PC-3 (cell line): ENCODE results near the gene CA6. TPM values are rescaled to one million over a fixed set of nuclear protein-coding genes. Genes with fewer than 3 reads are reported as not detected.
"Not testable (repeated sequence)": the region's sequence is repeated elsewhere in the genome, so short reads cannot be mapped to it uniquely, and the experiment has no call there.

Experiments used
- ATAC-seq: fragments of 200-7000 bp; cut with Tn5 transposase; 2 replicates; pipeline ENCODE4 v1.9.1; 2020; ENCODE audit warnings: mild to moderate bottlenecking, moderate library complexity
- BruUV-seq: library from RNA; stranded (reverse); fragments of 400-500 nt; replicated peaks from 2 replicates; lab custom pipeline; 2021; lab: Mats Ljungman, UMichigan
- CTCF ChIA-PET: fragments of 300-600 bp; sonication (Branson Sonifier 250); formaldehyde crosslinking; loops from one replicate; lab custom pipeline; 2022; ENCODE audit warnings: antibody characterized with exemption; lab: Charles Lee
- POLR2A ChIA-PET: fragments of 300-600 bp; sonication (Branson Sonifier 250); formaldehyde crosslinking; loops from one replicate; lab custom pipeline; 2022; ENCODE audit warnings: antibody characterized with exemption; ENCODE audit not compliant: unreplicated experiment; lab: Charles Lee
- DNase-seq: peaks from one replicate; pipeline ENCODE4 v3.0.0-alpha.2; 2015
- H2AFZ ChIP-seq: fragments of 300-600 bp; sonication (generic); 2 replicates; pipeline ENCODE4 v1.6.0; 2016; ENCODE audit warnings: antibody characterized with exemption, low read length
- H3F3A ChIP-seq: fragments of 300-600 bp; sonication (generic); one replicate; pipeline ENCODE4 v1.6.0; 2017; ENCODE audit warnings: antibody characterized with exemption, low read length, control low read depth, mild to moderate bottlenecking; ENCODE audit not compliant: unreplicated experiment
- H3K27ac ChIP-seq: fragments of 300-600 bp; sonication (generic); 2 replicates; pipeline ENCODE4 v1.5.1; 2016; ENCODE audit warnings: mild to moderate bottlenecking, low read length
- H3K27me3 ChIP-seq: fragments of 300-600 bp; sonication (generic); 2 replicates; pipeline ENCODE4 v1.6.1; 2016; ENCODE audit warnings: low read length, mixed read lengths
- H3K36me3 ChIP-seq: fragments of 300-600 bp; sonication (generic); 2 replicates; pipeline ENCODE4 v1.6.1; 2016; ENCODE audit warnings: low read depth, mixed run types, low read length, mixed read lengths
- H3K4me1 ChIP-seq: fragments of 300-600 bp; sonication (generic); 2 replicates; pipeline ENCODE4 v1.5.1; 2016; ENCODE audit warnings: low read length; ENCODE audit not compliant: insufficient read depth
- H3K4me2 ChIP-seq: fragments of 300-600 bp; sonication (generic); 2 replicates; pipeline ENCODE4 v1.6.0; 2016; ENCODE audit warnings: low read length
- H3K4me3 ChIP-seq: fragments of 300-600 bp; sonication (generic); 2 replicates; pipeline ENCODE4 v1.5.1; 2016; ENCODE audit warnings: mild to moderate bottlenecking, low read length, mixed read lengths
- H3K79me2 ChIP-seq: fragments of 300-600 bp; sonication (generic); 2 replicates; pipeline ENCODE4 v1.6.1; 2017; ENCODE audit warnings: low read length, mixed read lengths
- H3K9ac ChIP-seq: fragments of 300-600 bp; sonication (generic); 2 replicates; pipeline ENCODE4 v1.6.0; 2016; ENCODE audit warnings: mild to moderate bottlenecking, low read length
- H3K9me2 ChIP-seq: fragments of 300-600 bp; sonication (generic); replicated peaks from 2 replicates; pipeline ENCODE4 v1.6.1; 2016; ENCODE audit warnings: mixed run types, low read length, mixed read lengths
- H3K9me3 ChIP-seq: fragments of 300-600 bp; sonication (generic); 2 replicates; pipeline ENCODE4 v1.6.1; 2016; ENCODE audit warnings: low read length, mixed read lengths
- H4K20me1 ChIP-seq: fragments of 300-600 bp; sonication (generic); 2 replicates; pipeline ENCODE4 v1.6.1; 2016; ENCODE audit warnings: low read length, mixed read lengths
- EZH2 ChIP-seq: fragments of 300-600 bp; sonication (generic); IDR thresholded peaks from one replicate; pipeline ENCODE4 v1.6.1; 2017; ENCODE audit warnings: antibody characterized with exemption, mild to moderate bottlenecking, low read length; ENCODE audit not compliant: unreplicated experiment
- EZH2phosphoT487 ChIP-seq: fragments of 300-600 bp; sonication (generic); IDR thresholded peaks from 2 replicates; pipeline ENCODE4 v1.6.1; 2018; ENCODE audit warnings: mild to moderate bottlenecking, antibody characterized with exemption, low read length, borderline replicate concordance
- intact Hi-C: fragments of 100-400 bp; cut with micrococcal nuclease; formaldehyde crosslinking; loops from 2 replicates; pipeline ENCODE4 v1.9.0; 2023
- total RNA-seq: library from RNA; depleted of rRNA; stranded (reverse); fragments of >200 nt; gene quantifications from 2 replicates; pipeline ENCODE4 v1.2.3, GENCODE V29; 2014
- TF ChIP-seq, protein P1 (sequence below): fragments of 300-600 bp; sonication (generic); conservative IDR thresholded peaks from 2 replicates; pipeline ENCODE4 v1.5.1; 2017; ENCODE audit warnings: antibody characterized with exemption, low read depth, mild to moderate bottlenecking, low read length

Gene CA6
- total RNA-seq, 1 experiment from 2014 or later, result 0.18 TPM

DNA sequence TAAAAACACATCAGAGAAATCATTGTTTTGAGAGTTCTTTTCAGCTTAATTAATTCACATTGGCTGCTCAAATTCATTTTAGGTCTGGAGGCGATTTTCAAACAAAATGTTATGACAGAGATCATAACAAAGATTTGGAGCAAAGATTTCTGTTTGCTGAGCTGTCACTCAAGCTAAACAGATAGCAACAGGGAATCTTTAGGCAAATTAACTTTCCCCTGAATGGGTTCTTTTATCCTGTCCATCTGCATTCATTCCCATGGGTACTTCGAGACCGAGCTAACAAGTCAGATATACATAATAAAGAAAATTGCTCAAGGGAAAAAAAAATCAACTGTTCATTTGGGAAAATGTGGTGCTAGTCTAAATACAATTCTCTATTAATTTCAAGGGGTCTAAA is 30.2 kb upstream of the CA6 start:
- intact Hi-C loops, result loop anchor here (5.0 kb wide), 2 partner anchors 38 to 287 kb away; partner anchors contain the start of gene ENO1
- DNase-seq (no peak), ATAC-seq (no peak)
- Histone ChIP-seq H3K4me1 (no peaks in the 10 kb centered on the region), H3K79me2 (no peaks in the 10 kb centered on the region), H3K4me3 (no peak overlapping the region), H3K9ac (no peak overlapping the region), H3K4me2 (no peak overlapping the region), H3K9me3 (no peaks in the 10 kb centered on the region), H2AFZ (no peak overlapping the region; the same call in 1 of the 2 replicates), H3K27me3 (no peaks in the 10 kb centered on the region), H3K36me3 (no peaks in the 10 kb centered on the region), H3K27ac (no peak overlapping the region), H4K20me1 (no peaks in the 10 kb centered on the region), H3F3A (no peaks in the 10 kb centered on the region), H3K9me2 (no peaks in the 10 kb centered on the region)
- TF ChIP-seq EZH2phosphoT487 (no peak), EZH2 (no peak)
- TF ChIP-seq, protein P1, sequence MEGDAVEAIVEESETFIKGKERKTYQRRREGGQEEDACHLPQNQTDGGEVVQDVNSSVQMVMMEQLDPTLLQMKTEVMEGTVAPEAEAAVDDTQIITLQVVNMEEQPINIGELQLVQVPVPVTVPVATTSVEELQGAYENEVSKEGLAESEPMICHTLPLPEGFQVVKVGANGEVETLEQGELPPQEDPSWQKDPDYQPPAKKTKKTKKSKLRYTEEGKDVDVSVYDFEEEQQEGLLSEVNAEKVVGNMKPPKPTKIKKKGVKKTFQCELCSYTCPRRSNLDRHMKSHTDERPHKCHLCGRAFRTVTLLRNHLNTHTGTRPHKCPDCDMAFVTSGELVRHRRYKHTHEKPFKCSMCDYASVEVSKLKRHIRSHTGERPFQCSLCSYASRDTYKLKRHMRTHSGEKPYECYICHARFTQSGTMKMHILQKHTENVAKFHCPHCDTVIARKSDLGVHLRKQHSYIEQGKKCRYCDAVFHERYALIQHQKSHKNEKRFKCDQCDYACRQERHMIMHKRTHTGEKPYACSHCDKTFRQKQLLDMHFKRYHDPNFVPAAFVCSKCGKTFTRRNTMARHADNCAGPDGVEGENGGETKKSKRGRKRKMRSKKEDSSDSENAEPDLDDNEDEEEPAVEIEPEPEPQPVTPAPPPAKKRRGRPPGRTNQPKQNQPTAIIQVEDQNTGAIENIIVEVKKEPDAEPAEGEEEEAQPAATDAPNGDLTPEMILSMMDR, result no peak; the same call in 1 of the 2 replicates
- ChIA-PET CTCF (interaction anchor here (0.7 to 1.4 kb wide), 3 partner anchors 25 to 89 kb away, joined by 4 to 11 read pairs (median 7); no protein-coding TSS in a partner anchor), POLR2A (no interaction called here)
- BruUV-seq, result no TSS peak

GRCh38 chr1:8917536-8917935 is 28.1 kb upstream of the CA6 start:
- CTCF ChIA-PET, result interaction anchor here (0.6 to 3.0 kb wide), 2 partner anchors 87 to 248 kb away, joined by 3 to 21 read pairs; no protein-coding TSS in a partner anchor
- H4K20me1 ChIP-seq, H2AFZ ChIP-seq, H3K9me3 ChIP-seq, H3K36me3 ChIP-seq, BruUV-seq, H3K79me2 ChIP-seq, H3K4me1 ChIP-seq, H3K9ac ChIP-seq, H3F3A ChIP-seq, H3K27ac ChIP-seq, H3K27me3 ChIP-seq, ATAC-seq, H3K4me3 ChIP-seq, POLR2A ChIA-PET, H3K4me2 ChIP-seq, DNase-seq, H3K9me2 ChIP-seq: not testable (repeated sequence)
- intact Hi-C loops, result loop anchor here (5.0 kb wide), 2 partner anchors 40 to 285 kb away; partner anchors contain the start of gene ENO1

DNA sequence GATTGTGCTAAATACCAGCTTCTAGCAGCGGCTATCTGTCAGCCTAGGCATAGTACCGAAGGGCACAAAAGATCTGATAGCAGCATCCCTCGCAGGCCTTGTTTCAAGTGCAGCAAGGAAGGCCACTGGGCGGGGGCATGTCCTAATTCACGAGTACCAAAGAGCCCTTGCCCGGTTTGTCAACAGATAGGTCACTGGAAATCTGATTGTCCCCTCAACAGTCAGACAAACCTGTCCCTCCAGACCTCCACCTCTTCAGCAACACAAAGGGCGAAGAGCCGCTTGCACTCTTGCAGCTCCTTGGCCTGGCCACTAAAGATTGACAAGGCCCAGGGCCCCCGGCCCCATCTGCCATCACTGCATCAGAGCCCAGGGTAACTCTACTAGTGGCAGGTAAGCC is 22.7 kb upstream of the CA6 start:
- H2AFZ ChIP-seq, result no peak overlapping the region
- BruUV-seq, result no TSS peak
- no peaks in the 10 kb centered on the region for H3K36me3 ChIP-seq
- no peaks in the 10 kb centered on the region for H3K79me2 ChIP-seq
- H3K4me1 ChIP-seq, result no peaks in the 10 kb centered on the region
- no peaks in the 10 kb centered on the region for H3F3A ChIP-seq
- DNase-seq (no peak), ATAC-seq (no peak)
- no peak overlapping the region for H3K4me2 ChIP-seq
- TF ChIP-seq, protein P1, result no peak
- TF ChIP-seq EZH2phosphoT487 (no peak), EZH2 (no peak)
- H4K20me1 ChIP-seq, result no peaks in the 10 kb centered on the region
- CTCF ChIA-PET, result interaction anchor here (1.0 kb wide), 1 partner anchor 82 kb away, joined by 3 read pairs; no protein-coding TSS in a partner anchor
- no peak overlapping the region for H3K4me3 ChIP-seq
- H3K9ac ChIP-seq, result no peak overlapping the region
- POLR2A ChIA-PET, result no interaction called here
- intact Hi-C loops, result no loop called here
- no peaks in the 10 kb centered on the region for H3K9me3 ChIP-seq
- H3K27ac ChIP-seq, result no peak overlapping the region
- no peaks in the 10 kb centered on the region for H3K27me3 ChIP-seq
- no peaks in the 10 kb centered on the region for H3K9me2 ChIP-seq
